Astrocyte of the spinal cord (primary cell): ENCODE results near the gene DOK5.

ENCODE experiments used
- DNase-seq: peaks from one replicate; pipeline ENCODE4 v3.0.0; 2011; ENCODE audit warnings: low read depth, low spot score
- H3K4me3 ChIP-seq: 2 replicates; pipeline ENCODE4 v1.5.1; 2011; ENCODE audit warnings: low read depth, mild to moderate bottlenecking, low read length, moderate library complexity
- in situ Hi-C: cut with HindIII; loops from 2 replicates; pipeline ENCODE4 v1.10.0; 2017; ENCODE audit warnings: low sequenced_read_pairs
- TF ChIP-seq, protein P1 (sequence below): IDR thresholded peaks from 2 replicates; pipeline ENCODE4 v1.5.1; 2012; ENCODE audit warnings: low read depth, mild to moderate bottlenecking, low read length, inconsistent platforms

The DOK5 gene

GRCh38 chr20:54657268-54657826 is 182.0 kb downstream of the DOK5 start:
- H3K4me3 ChIP-seq: no peak overlapping the region
- TF ChIP-seq, protein P1, sequence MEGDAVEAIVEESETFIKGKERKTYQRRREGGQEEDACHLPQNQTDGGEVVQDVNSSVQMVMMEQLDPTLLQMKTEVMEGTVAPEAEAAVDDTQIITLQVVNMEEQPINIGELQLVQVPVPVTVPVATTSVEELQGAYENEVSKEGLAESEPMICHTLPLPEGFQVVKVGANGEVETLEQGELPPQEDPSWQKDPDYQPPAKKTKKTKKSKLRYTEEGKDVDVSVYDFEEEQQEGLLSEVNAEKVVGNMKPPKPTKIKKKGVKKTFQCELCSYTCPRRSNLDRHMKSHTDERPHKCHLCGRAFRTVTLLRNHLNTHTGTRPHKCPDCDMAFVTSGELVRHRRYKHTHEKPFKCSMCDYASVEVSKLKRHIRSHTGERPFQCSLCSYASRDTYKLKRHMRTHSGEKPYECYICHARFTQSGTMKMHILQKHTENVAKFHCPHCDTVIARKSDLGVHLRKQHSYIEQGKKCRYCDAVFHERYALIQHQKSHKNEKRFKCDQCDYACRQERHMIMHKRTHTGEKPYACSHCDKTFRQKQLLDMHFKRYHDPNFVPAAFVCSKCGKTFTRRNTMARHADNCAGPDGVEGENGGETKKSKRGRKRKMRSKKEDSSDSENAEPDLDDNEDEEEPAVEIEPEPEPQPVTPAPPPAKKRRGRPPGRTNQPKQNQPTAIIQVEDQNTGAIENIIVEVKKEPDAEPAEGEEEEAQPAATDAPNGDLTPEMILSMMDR: no peak
- DNase-seq: no peak
- in situ Hi-C loops: no loop called here

DNA sequence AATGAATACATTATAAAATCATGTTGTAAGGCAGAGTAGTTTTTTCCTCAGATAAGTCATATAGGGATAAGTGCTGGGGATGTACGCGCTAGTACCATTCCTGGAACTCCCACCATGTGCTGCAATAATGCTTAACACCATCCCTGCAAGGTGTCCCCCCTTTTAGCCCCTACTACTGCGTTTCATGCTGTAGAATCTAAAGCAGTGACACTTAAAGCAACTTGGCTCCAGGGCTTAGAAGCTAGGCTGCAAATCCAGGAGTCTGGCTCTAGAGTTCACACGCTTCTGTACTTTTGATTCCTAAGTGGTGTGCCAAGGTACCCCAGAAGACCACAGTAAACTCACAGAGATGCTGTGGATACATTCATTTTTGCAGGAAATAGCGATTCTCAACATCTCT is 183.1 kb downstream of the DOK5 start:
- DNase-seq: no peak
- H3K4me3 ChIP-seq: no peak overlapping the region
- in situ Hi-C loops: no loop called here
- TF ChIP-seq, protein P1: no peak

- TF ChIP-seq, protein P1: no peak
- H3K4me3 ChIP-seq: no peak overlapping the region
- DNase-seq: no peak
- in situ Hi-C loops: no loop called here
Observed at GRCh38 chr20:54661265-54661664, 185.9 kb downstream of the DOK5 start.

DNA sequence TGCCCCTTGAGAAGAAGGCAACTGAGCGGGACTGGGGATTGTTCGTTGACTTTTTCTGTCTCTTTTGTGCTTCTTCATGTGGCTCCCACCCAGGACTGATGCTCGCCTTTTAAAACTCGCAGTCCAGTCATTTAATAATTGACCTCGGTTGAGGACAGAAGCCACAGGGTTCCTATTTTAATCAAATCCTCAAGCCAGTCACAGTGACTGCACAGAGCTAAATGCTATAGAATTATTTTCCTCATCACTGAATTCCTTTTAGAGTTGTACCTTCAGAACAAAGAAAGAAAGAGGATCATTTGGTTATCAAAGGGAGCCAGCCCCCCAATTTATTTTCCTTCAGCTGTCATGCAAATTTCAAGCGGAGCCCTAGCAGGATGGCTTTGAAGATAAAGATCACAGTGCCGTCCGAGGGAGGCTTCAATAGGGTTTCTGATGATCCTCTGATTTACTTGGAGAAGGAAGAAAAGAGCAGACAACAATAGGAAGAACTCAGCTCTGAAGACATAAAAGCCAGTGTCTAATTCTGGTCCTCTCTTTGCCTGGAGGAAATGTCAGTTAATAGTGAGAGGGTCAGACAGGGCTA is 186.6 kb downstream of the DOK5 start:
- in situ Hi-C loops: no loop called here
- TF ChIP-seq, protein P1: no peak
- H3K4me3 ChIP-seq: no peak overlapping the region
- no peak for DNase-seq

DNA sequence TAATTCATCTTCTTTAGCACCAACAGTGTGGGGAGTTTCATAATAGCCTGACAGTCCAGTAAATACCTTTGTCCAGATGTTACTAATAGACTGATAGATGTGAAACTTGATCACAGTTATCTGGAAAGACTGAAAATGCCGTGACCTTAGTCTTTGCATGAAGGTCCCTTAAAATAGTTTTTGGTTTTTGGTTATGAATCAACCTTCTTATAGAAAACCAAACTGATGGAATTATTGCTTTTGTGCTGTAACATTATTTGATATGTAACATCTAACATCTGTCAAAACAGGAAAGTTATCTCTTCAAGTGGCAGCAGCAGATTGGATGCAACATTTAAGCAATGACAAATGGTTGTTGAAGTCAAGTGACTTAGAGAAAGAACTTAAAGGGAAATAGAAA is 190.4 kb downstream of the DOK5 start:
- TF ChIP-seq, protein P1: no peak
- no peak for DNase-seq
- no peak overlapping the region for H3K4me3 ChIP-seq
- in situ Hi-C loops: no loop called here

- in situ Hi-C loops: no loop called here
- TF ChIP-seq, protein P1: peak; percentile 69
- no peak for DNase-seq
- H3K4me3 ChIP-seq: no peak overlapping the region
Observed at GRCh38 chr20:54668271-54669039, 193.1 kb downstream of the DOK5 start.
